Mesenchymal stem cell (in vitro differentiated cells and primary cell): ENCODE data around the gene OR5D18. TPM values are rescaled to one million over a fixed set of nuclear protein-coding genes. Genes with fewer than 3 reads are reported as not detected.
"Not testable (repeated sequence)": the region's sequence is repeated elsewhere in the genome, so short reads cannot be mapped to it uniquely, and the experiment has no call there.

Experiments
- DNase-seq: peaks from one replicate; pipeline ENCODE4 v3.0.0-alpha.2; 2013
- H2AFZ ChIP-seq: one replicate; pipeline ENCODE4 v1.6.1; 2013; ENCODE audit warnings: low read depth, mild to moderate bottlenecking, control low read depth, inconsistent platforms, low read length, moderate library complexity
- H2AK5ac ChIP-seq: 2 replicates; pipeline ENCODE4 v1.6.1; 2013; ENCODE audit warnings: low read length, moderate library complexity, mild to moderate bottlenecking, inconsistent platforms; ENCODE audit not compliant: severe bottlenecking
- H2BK120ac ChIP-seq: one replicate; pipeline ENCODE4 v1.6.1; 2013; ENCODE audit warnings: low read depth, mild to moderate bottlenecking, inconsistent platforms, low read length, moderate library complexity
- H2BK12ac ChIP-seq, 2 experiments: one replicate each; pipeline ENCODE4 v1.6.1; 2013; ENCODE audit warnings: inconsistent platforms in 2 of 2, low read length in 2 of 2, mild to moderate bottlenecking in 2 of 2, moderate library complexity in 2 of 2, control low read depth in 1 of 2
- H2BK15ac ChIP-seq: one replicate; pipeline ENCODE4 v1.6.1; 2013; ENCODE audit warnings: mild to moderate bottlenecking, low read depth, inconsistent platforms; ENCODE audit not compliant: poor library complexity, severe bottlenecking
- H2BK5ac ChIP-seq: 2 replicates; pipeline ENCODE4 v1.6.1; 2013; ENCODE audit warnings: low read depth, mild to moderate bottlenecking, low read length, control low read depth, inconsistent platforms; ENCODE audit not compliant: poor library complexity, severe bottlenecking
- H3K14ac ChIP-seq, 2 experiments: one replicate each; pipeline ENCODE4 v1.6.1; 2013; ENCODE audit warnings: inconsistent platforms in 2 of 2, low read length in 2 of 2, control low read depth in 1 of 2, mild to moderate bottlenecking in 1 of 2, moderate library complexity in 1 of 2
- H3K18ac ChIP-seq, 2 experiments: one replicate each; pipeline ENCODE4 v1.6.1; 2013; ENCODE audit warnings: inconsistent platforms in 2 of 2, low read length in 2 of 2, control low read depth in 1 of 2, low read depth in 1 of 2, mild to moderate bottlenecking in 1 of 2
- H3K23ac ChIP-seq, 2 experiments: one replicate each; pipeline ENCODE4 v1.6.1; 2013; ENCODE audit warnings: inconsistent platforms in 2 of 2, low read length in 2 of 2, mild to moderate bottlenecking in 2 of 2, moderate library complexity in 2 of 2, control low read depth in 1 of 2
- H3K27ac ChIP-seq: 2 replicates; pipeline ENCODE4 v1.5.1; 2013; ENCODE audit warnings: mild to moderate bottlenecking, moderate library complexity, low read length, control low read depth, inconsistent platforms; ENCODE audit not compliant: poor library complexity, severe bottlenecking
- H3K27me3 ChIP-seq, 2 experiments: 2 replicates each; pipeline versions ENCODE4 v1.6.1 to v1.7.0; 2013; ENCODE audit warnings: low read length in 2 of 2, mild to moderate bottlenecking in 2 of 2, moderate library complexity in 2 of 2, control low read depth in 1 of 2, inconsistent platforms in 1 of 2; ENCODE audit not compliant: control insufficient read depth in 1 of 2, insufficient read depth in 1 of 2
- H3K36me3 ChIP-seq, 2 experiments: 2 replicates each; pipeline versions ENCODE4 v1.6.1 to v1.7.0; 2013; ENCODE audit warnings: low read length in 2 of 2, control low read depth in 1 of 2, inconsistent platforms in 1 of 2, low read depth in 1 of 2, mild to moderate bottlenecking in 1 of 2; ENCODE audit not compliant: insufficient read depth in 2 of 2, control insufficient read depth in 1 of 2
- H3K4ac ChIP-seq, 2 experiments: one replicate each; pipeline ENCODE4 v1.6.1; 2013; ENCODE audit warnings: inconsistent platforms in 2 of 2, low read length in 2 of 2, mild to moderate bottlenecking in 2 of 2, moderate library complexity in 2 of 2, control low read depth in 1 of 2, low read depth in 1 of 2
- H3K4me1 ChIP-seq: 2 replicates; pipeline ENCODE4 v1.6.1; 2013; ENCODE audit warnings: low read depth, low read length, control low read depth; ENCODE audit not compliant: control insufficient read depth, insufficient read depth
- H3K4me2 ChIP-seq: 2 replicates; pipeline ENCODE4 v1.6.1; 2013; ENCODE audit warnings: low read length, mild to moderate bottlenecking, inconsistent platforms; ENCODE audit not compliant: poor library complexity, severe bottlenecking
- H3K4me3 ChIP-seq, 2 experiments: 2 replicates each; pipeline versions ENCODE4 v1.5.1 to v1.7.0; 2013; ENCODE audit warnings: low read length in 2 of 2, mild to moderate bottlenecking in 2 of 2, control low read depth in 1 of 2, low read depth in 1 of 2; ENCODE audit not compliant: insufficient read depth in 1 of 2
- H3K79me1 ChIP-seq: replicated peaks from 2 replicates; pipeline ENCODE4 v1.6.1; 2013; ENCODE audit warnings: mild to moderate bottlenecking, control low read depth, low read length, inconsistent platforms; ENCODE audit not compliant: poor library complexity, severe bottlenecking
- H3K9ac ChIP-seq: 2 replicates; pipeline ENCODE4 v1.7.0; 2013; ENCODE audit warnings: mild to moderate bottlenecking, low read length, moderate library complexity
- H3K9me3 ChIP-seq: 2 replicates; pipeline ENCODE4 v1.7.0; 2013; ENCODE audit warnings: mild to moderate bottlenecking, low read length; ENCODE audit not compliant: control insufficient read depth
- H4K8ac ChIP-seq: one replicate; pipeline ENCODE4 v1.6.1; 2013; ENCODE audit warnings: inconsistent platforms, mild to moderate bottlenecking, low read length, moderate library complexity
- H4K91ac ChIP-seq: one replicate; pipeline ENCODE4 v1.6.1; 2013; ENCODE audit warnings: mild to moderate bottlenecking, low read length, inconsistent platforms
- WGBS: methylation state at CpG from one replicate; pipeline ENCODE4 v1.1.7; 2013; ENCODE audit warnings: mixed read lengths; 5-methylcytosine and 5-hydroxymethylcytosine counted together
- small RNA-seq: library from polyadenylated mRNA; stranded (forward); fragments of <200 nt; extraction: miRNeasy Mini kit (QIAGEN cat#:217004); gene quantifications from one replicate; pipeline ENCODE3, GENCODE V24; 2013; ENCODE audit warnings: low read depth

OR5D18 gene

DNA sequence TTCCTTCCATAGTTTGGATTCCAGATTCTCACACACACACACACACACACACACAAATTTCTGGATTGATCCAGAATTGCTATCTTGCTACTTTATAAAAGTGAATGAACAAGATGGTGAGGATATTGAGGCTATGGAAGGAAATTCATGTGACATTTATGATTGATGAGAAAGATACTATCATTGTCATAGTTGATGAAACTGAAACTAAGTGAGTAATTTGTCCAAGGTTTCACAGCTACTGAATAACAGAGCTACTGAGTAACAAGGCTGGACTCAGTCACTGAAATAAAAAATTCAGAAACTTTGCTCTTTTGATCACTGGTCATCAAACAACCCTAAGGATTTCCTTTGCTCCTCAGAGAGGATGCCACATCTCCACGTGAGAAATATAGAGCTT is 35.3 kb downstream of the OR5D18 start:
- no peaks in the 10 kb centered on the region for H3K4me1 ChIP-seq

DNA sequence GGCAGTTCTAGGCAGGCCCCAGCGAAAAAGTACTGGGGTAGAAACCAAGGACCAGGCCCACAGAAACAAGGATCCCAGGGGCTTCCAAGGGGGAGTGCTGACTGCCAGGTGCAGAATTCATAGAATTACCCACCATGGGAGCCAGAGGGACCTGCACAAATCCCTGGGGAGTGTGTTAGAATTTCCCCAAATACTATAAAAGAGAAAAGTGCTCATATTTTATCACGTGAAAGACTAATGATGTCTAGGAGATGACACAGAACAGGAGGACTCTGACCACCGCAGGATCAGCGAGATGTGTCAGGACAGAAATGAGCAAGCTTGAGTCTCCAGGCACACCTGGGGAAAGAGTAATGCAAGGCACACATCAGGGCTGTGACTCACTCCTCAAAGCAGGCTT is 47.9 kb downstream of the OR5D18 start:
- not testable (repeated sequence) for H4K8ac ChIP-seq, H3K23ac ChIP-seq, H2AK5ac ChIP-seq, H3K4ac ChIP-seq, H3K27me3 ChIP-seq, H2BK12ac ChIP-seq, H3K4me2 ChIP-seq, H3K18ac ChIP-seq, H3K9me3 ChIP-seq, H3K36me3 ChIP-seq, DNase-seq, H3K9ac ChIP-seq, H3K4me3 ChIP-seq, H2BK120ac ChIP-seq, H3K79me1 ChIP-seq, H2BK5ac ChIP-seq, H2BK15ac ChIP-seq, H3K27ac ChIP-seq, H2AFZ ChIP-seq, H3K14ac ChIP-seq, H3K4me1 ChIP-seq, H4K91ac ChIP-seq
- WGBS: 74% methylated on average over 4 of the region's 4 CpGs

More for the DNA sequence above, 35.3 kb downstream of the OR5D18 start:
- Histone ChIP-seq H3K9ac (no peak overlapping the region), H2BK5ac (no peak overlapping the region), H3K4me3 (no peak overlapping the region), H2BK15ac (no peak overlapping the region), H3K4me2 (no peak overlapping the region), H3K4ac (no peak overlapping the region), H3K27me3 (no peaks in the 10 kb centered on the region), H4K91ac (no peak overlapping the region), H3K36me3 (no peaks in the 10 kb centered on the region), H4K8ac (no peak overlapping the region), H3K18ac (no peak overlapping the region), H3K9me3 (no peaks in the 10 kb centered on the region), H3K14ac (no peak overlapping the region), H3K23ac (no peak overlapping the region), H3K27ac (no peak overlapping the region), H2AFZ (no peak overlapping the region), H2BK120ac (no peak overlapping the region), H3K79me1 (no peaks in the 10 kb centered on the region), H2BK12ac (no peak overlapping the region), H2AK5ac (no peak overlapping the region)
- no CpG with 5 or more reads among the region's 1 CpG for WGBS
- no peak for DNase-seq

Small RNA genes lying within 50 kb of the gene (small RNA-seq; reads per million reads assigned to genes)
- gene AC036111.3: not detected
